GM12878 (cell line): ENCODE results near the gene PDIK1L. TPM values are rescaled to one million over a fixed set of nuclear protein-coding genes. Genes with fewer than 3 reads are reported as not detected.

ENCODE experiments used
- ATAC-seq: fragments of 200-7000 bp; cut with Tn5 transposase; 3 replicates; pipeline ENCODE4 v1.9.1; 2020; ENCODE audit warnings: mild to moderate bottlenecking, moderate library complexity
- BruUV-seq: library from RNA; stranded (reverse); fragments of 400-500 nt; replicated peaks from 2 replicates; lab custom pipeline; 2021; lab: Mats Ljungman, UMichigan
- CTCF ChIA-PET: fragments of 300-600 bp; sonication (Branson Sonifier 250); formaldehyde crosslinking; extraction: SDS; loops from one replicate; lab custom pipeline; 2021; ENCODE audit warnings: inconsistent platforms; lab: Yijun Ruan, JAX
- POLR2A ChIA-PET: fragments of 350-600 bp; formaldehyde crosslinking; extraction: SDS; loops from one replicate; lab custom pipeline; 2021; ENCODE audit warnings: inconsistent platforms; lab: Charles Lee
- RAD21 ChIA-PET: fragments of 300-600 bp; sonication (Branson Sonifier 250); formaldehyde crosslinking; loops from one replicate; lab custom pipeline; 2023; ENCODE audit warnings: antibody characterized with exemption; ENCODE audit not compliant: unreplicated experiment; lab: Charles Lee
- SMC1A ChIA-PET: fragments of 300-600 bp; sonication (Branson Sonifier 250); formaldehyde crosslinking; loops from one replicate; lab custom pipeline; 2023; ENCODE audit not compliant: unreplicated experiment, uncharacterized antibody; lab: Charles Lee
- DNase-seq: peaks from one replicate; pipeline ENCODE4 v3.0.0-alpha.2; 2011; ENCODE audit warnings: low read depth, low spot score
- FAIRE-seq: peaks from 3 replicates; lab custom pipeline; 2011; peaks lifted over from hg19 to GRCh38; lab: Jason Lieb, UNC
- H2AFZ ChIP-seq: 2 replicates; pipeline ENCODE4 v1.6.0; 2011; ENCODE audit warnings: low read depth, low read length, control low read depth; ENCODE audit not compliant: control insufficient read depth
- H3K27ac ChIP-seq: 2 replicates; pipeline ENCODE4 v1.5.1; 2011; ENCODE audit warnings: control low read depth; ENCODE audit not compliant: control insufficient read depth, insufficient read depth
- H3K27me3 ChIP-seq, 2 experiments: replicated peaks in 1 of 2; 2 replicates each; pipeline versions ENCODE4 v1.6.0 to v1.6.1; 2011; ENCODE audit warnings: low read length in 1 of 2; ENCODE audit not compliant: control insufficient read depth in 2 of 2, insufficient read depth in 2 of 2
- H3K36me3 ChIP-seq, 2 experiments: 2 replicates each; pipeline ENCODE4 v1.5.1; 2011; ENCODE audit warnings: low read length in 1 of 2; ENCODE audit not compliant: control insufficient read depth in 2 of 2, insufficient read depth in 2 of 2
- H3K4me1 ChIP-seq: 2 replicates; pipeline ENCODE4 v1.6.1; 2011; ENCODE audit warnings: mild to moderate bottlenecking, low read length, moderate library complexity, mixed read lengths; ENCODE audit not compliant: control insufficient read depth, insufficient read depth
- H3K4me2 ChIP-seq: 2 replicates; pipeline ENCODE4 v1.6.0; 2011; ENCODE audit warnings: control low read depth; ENCODE audit not compliant: control insufficient read depth, insufficient read depth
- H3K4me3 ChIP-seq: fragments of 200-600 bp; sonication (generic); 2 replicates; pipeline ENCODE4 v1.5.1; 2016
- H3K79me2 ChIP-seq: 2 replicates; pipeline ENCODE4 v1.6.0; 2011; ENCODE audit warnings: low read length; ENCODE audit not compliant: control insufficient read depth, insufficient read depth
- H3K9ac ChIP-seq: 2 replicates; pipeline ENCODE4 v1.8.0; 2011; ENCODE audit warnings: low read length, control low read depth, mixed read lengths; ENCODE audit not compliant: control insufficient read depth, insufficient read depth
- H3K9me3 ChIP-seq: replicated peaks from 3 replicates; pipeline ENCODE4 v1.5.1; 2011; ENCODE audit warnings: mild to moderate bottlenecking, low read length; ENCODE audit not compliant: control insufficient read depth, insufficient read depth
- H4K20me1 ChIP-seq: 2 replicates; pipeline ENCODE4 v1.6.0; 2011; ENCODE audit not compliant: control insufficient read depth, insufficient read depth
- CTCF ChIP-seq, 3 experiments: IDR thresholded peaks in 2 of 3; conservative IDR thresholded peaks in 1 of 3; 2 replicates each; pipeline ENCODE4 v1.5.1; 2011; ENCODE audit warnings: low read depth in 3 of 3, low read length in 3 of 3, mild to moderate bottlenecking in 3 of 3, control low read depth in 2 of 3, moderate library complexity in 2 of 3, inconsistent platforms in 1 of 3, mixed read lengths in 1 of 3; ENCODE audit not compliant: control insufficient read depth in 2 of 3, insufficient read depth in 1 of 3; ENCODE audit errors: extremely low read depth in 1 of 3
- E2F4 ChIP-seq: IDR thresholded peaks from 2 replicates; pipeline ENCODE4 v1.6.1; 2012; ENCODE audit warnings: low read depth, low read length, improper control_type of control experiment
- MTA3 ChIP-seq: IDR thresholded peaks from 2 replicates; pipeline ENCODE4 v1.6.1; 2012; ENCODE audit warnings: low read length, inconsistent platforms, borderline replicate concordance
- NR2C1 ChIP-seq: fragments of 450-650 bp; IDR thresholded peaks from 2 replicates; pipeline ENCODE4 v1.6.1; 2017; ENCODE audit warnings: antibody characterized with exemption, mild to moderate bottlenecking, moderate library complexity
- NRF1 ChIP-seq: conservative IDR thresholded peaks from 2 replicates; pipeline ENCODE4 v1.6.1; 2011; ENCODE audit warnings: mild to moderate bottlenecking, low read depth, low read length, improper control_type of control experiment
- PAX8 ChIP-seq: fragments of 450-650 bp; IDR thresholded peaks from 2 replicates; pipeline ENCODE4 v1.6.1; 2017; ENCODE audit warnings: mild to moderate bottlenecking, moderate library complexity
- RAD21 ChIP-seq: IDR thresholded peaks from 2 replicates; pipeline ENCODE4 v1.6.1; 2011; ENCODE audit warnings: mild to moderate bottlenecking, low read depth, low read length, moderate library complexity; ENCODE audit not compliant: insufficient read depth
- SP1 ChIP-seq: IDR thresholded peaks from one replicate; pipeline ENCODE4 v1.6.1; 2011; ENCODE audit warnings: low read depth, low read length
- SPI1 ChIP-seq: IDR thresholded peaks from 2 replicates; pipeline ENCODE4 v1.6.1; 2011; ENCODE audit warnings: low read depth, mild to moderate bottlenecking, low read length, moderate library complexity, borderline replicate concordance; ENCODE audit not compliant: insufficient read depth
- WGBS: methylation state at CpG from one replicate; pipeline ENCODE4 v1.1.6; 2016; ENCODE audit warnings: low lambda C conversion rate; ENCODE audit not compliant: insufficient replicate concordance, insufficient coverage; ENCODE audit errors: missing lambda C conversion rate; 5-methylcytosine and 5-hydroxymethylcytosine counted together
- in situ Hi-C: fragments of 300-500 bp; cut with MboI; formaldehyde crosslinking; loops from 9 replicates; pipeline ENCODE4 v1.14.3; 2018; ENCODE audit warnings: mixed read lengths
- intact Hi-C: fragments of 100-400 bp; cut with micrococcal nuclease; formaldehyde crosslinking; loops from one replicate; pipeline ENCODE4 v1.14.2; 2022; ENCODE audit not compliant: unreplicated experiment
- polyA plus RNA-seq, 11 experiments: library from polyadenylated mRNA; depleted of rRNA in 4 of 11; unstranded in 6 of 11; stranded (reverse) in 5 of 11; fragments of >200 nt; fragmentation: Nextera tagmentation in 4 of 11; fragmentation: Illumina TruSeq in 1 of 11; extraction: Ambion mirVana in 4 of 11; extraction: Trizol in 1 of 11; gene quantifications; 1 replicate in 1 of 11; 2 replicates in 10 of 11; pipeline versions ENCODE4 v1.2.1 to v1.2.3, GENCODE V29; 2011 to 2016; ENCODE audit warnings: inconsistent platforms in 2 of 11, missing spikeins in 2 of 11, low read depth in 1 of 11
- total RNA-seq, 4 experiments: library from RNA; depleted of rRNA in 3 of 4; stranded (reverse); fragments of >200 nt in 3 of 4; fragmentation: Illumina TruSeq in 1 of 4; extraction: Trizol in 1 of 4; gene quantifications; 2 replicates each; pipeline versions ENCODE4 v1.2.1 to v1.2.3, GENCODE V29; 2013 to 2021

The PDIK1L gene
- total and polyA plus RNA-seq, 10 of the 15 experiments (the other 5 are each of a cell fraction or from before 2014, with no cell fraction given): 4.0 to 15.9 (median 10.5) TPM

- Histone ChIP-seq H3K4me1 (peaks cover 4% of the 10 kb centered on the region), H3K79me2 (no peaks in the 10 kb centered on the region; the same call in 1 of the 2 replicates), H3K4me3 (no peak overlapping the region), H3K9ac (no peak overlapping the region), H3K27me3 (no peaks in the 10 kb centered on the region), H2AFZ (no peak overlapping the region), H3K4me2 (no peak overlapping the region), H3K9me3 (no peaks in the 10 kb centered on the region), H3K27ac (no peak overlapping the region), H4K20me1 (no peaks in the 10 kb centered on the region), H3K36me3 (peaks cover 0 to 6% of the 10 kb centered on the region in 2 experiments; a peak in 1 of 4 replicates)
- in situ Hi-C loops (no loop called here), intact Hi-C loops (no loop called here)
- RAD21 ChIA-PET: interaction anchor here (0.5 to 2.2 kb wide), 3 partner anchors 12 to 23 kb away, joined by 3 to 13 read pairs (median 6); partner anchors contain the start of gene PDIK1L
- SMC1A ChIA-PET: interaction anchor here (0.6 to 2.3 kb wide), 8 partner anchors 11 to 110 kb away, joined by 3 to 14 read pairs (median 3); partner anchors contain the start of gene CEP85
- no peak for FAIRE-seq
- CTCF ChIA-PET: interaction anchor here (0.8 to 8.3 kb wide), 10 partner anchors 10 to 294 kb away, joined by 3 to 92 read pairs (median 3); partner anchors contain the start of gene CEP85
- ATAC-seq: no peak
- POLR2A ChIA-PET: interaction anchor here (0.6 to 1.1 kb wide), 2 partner anchors 10 to 315 kb away, joined by 3 to 4 read pairs; no protein-coding TSS in a partner anchor
- no peak for TF ChIP-seq PAX8
- no peak for TF ChIP-seq MTA3
- no peak for TF ChIP-seq RAD21
- no peak for TF ChIP-seq SP1
- no peak for TF ChIP-seq NRF1
- TF ChIP-seq CTCF (IDR thresholded peaks at IDR 0.05 in 2 of 3, conservative IDR thresholded peaks at IDR 0.05 in 1 of 3; ENCODE audit: control insufficient read depth in 2 of 3, extremely low read depth in 1 of 3, insufficient read depth in 1 of 3, low read depth in 3 of 3, low read length in 3 of 3): no peak
- no peak for TF ChIP-seq SPI1
- no peak for TF ChIP-seq E2F4
- no peak for TF ChIP-seq NR2C1
- DNase-seq: no peak
- 88% methylated on average over 7 of the region's 7 CpGs for WGBS
- no TSS peak for BruUV-seq
Measured at GRCh38 chr1:26122988-26123973, 11.7 kb downstream of the PDIK1L start.
